Thyroid gland (tissue), 4 donors: ENCODE measurements around the gene STUM. TPM values are rescaled to one million over a fixed set of nuclear protein-coding genes. Genes with fewer than 3 reads are reported as not detected.

Experiments used
- DNase-seq, 2 donors: peaks; one replicate each; pipeline ENCODE4 v3.0.0-alpha.2; 2019
- H3K27ac ChIP-seq, 3 donors: fragments of 200-600 bp; sonication (generic); 1 replicate in 2 of 3; 2 replicates in 1 of 3; pipeline ENCODE4 v1.5.1; 2016 to 2019; ENCODE audit warnings: mild to moderate bottlenecking in 1 of 3, moderate library complexity in 1 of 3
- H3K27me3 ChIP-seq: fragments of 200-600 bp; sonication (generic); one replicate; pipeline ENCODE4 v1.5.1; 2019
- H3K36me3 ChIP-seq, 2 donors: fragments of 200-600 bp; sonication (generic); one replicate each; pipeline ENCODE4 v1.5.1; 2016 to 2019
- H3K4me1 ChIP-seq, 2 donors: fragments of 200-600 bp; sonication (generic); one replicate each; pipeline ENCODE4 v1.5.1; 2017 to 2019
- H3K4me3 ChIP-seq, 3 donors: fragments of 200-600 bp; sonication (generic); replicated peaks in 1 of 3; 1 replicate in 2 of 3; 2 replicates in 1 of 3; pipeline ENCODE4 v1.5.1; 2016; ENCODE audit warnings: mild to moderate bottlenecking in 1 of 3
- H3K9me3 ChIP-seq: fragments of 200-600 bp; sonication (generic); one replicate; pipeline ENCODE4 v1.5.1; 2017
- CTCF ChIP-seq, 6 experiments: fragments of 200-600 bp in 3 of 6; fragments of 450-650 bp in 3 of 6; sonication (generic) in 3 of 6; IDR thresholded peaks; one replicate each; pipeline ENCODE4 v1.5.1; 2016 to 2019; ENCODE audit warnings: antibody characterized with exemption in 6 of 6, mild to moderate bottlenecking in 2 of 6, inconsistent platforms in 1 of 6, moderate library complexity in 1 of 6
- POLR2A ChIP-seq, 2 donors: fragments of 450-650 bp; IDR thresholded peaks; one replicate each; pipeline ENCODE4 v1.6.1; 2017; ENCODE audit warnings: antibody characterized with exemption in 2 of 2, mild to moderate bottlenecking in 2 of 2, moderate library complexity in 1 of 2
- WGBS, 2 donors: methylation state at CpG; one replicate each; pipeline ENCODE4 v1.1.5; 2017; 5-methylcytosine and 5-hydroxymethylcytosine counted together
- intact Hi-C: fragments of 100-400 bp; cut with DNase I; formaldehyde crosslinking; loops from one replicate; pipeline ENCODE4 v1.15.1; 2023
- total RNA-seq, 4 donors: library from RNA; depleted of rRNA; stranded (reverse); fragments of >200 nt; gene quantifications; one replicate each; pipeline ENCODE4 v1.2.3, GENCODE V29; 2016

STUM gene
- total RNA-seq, 4 donors from 2014 or later, result 0.22 to 1.1 (median 0.48) TPM

DNA sequence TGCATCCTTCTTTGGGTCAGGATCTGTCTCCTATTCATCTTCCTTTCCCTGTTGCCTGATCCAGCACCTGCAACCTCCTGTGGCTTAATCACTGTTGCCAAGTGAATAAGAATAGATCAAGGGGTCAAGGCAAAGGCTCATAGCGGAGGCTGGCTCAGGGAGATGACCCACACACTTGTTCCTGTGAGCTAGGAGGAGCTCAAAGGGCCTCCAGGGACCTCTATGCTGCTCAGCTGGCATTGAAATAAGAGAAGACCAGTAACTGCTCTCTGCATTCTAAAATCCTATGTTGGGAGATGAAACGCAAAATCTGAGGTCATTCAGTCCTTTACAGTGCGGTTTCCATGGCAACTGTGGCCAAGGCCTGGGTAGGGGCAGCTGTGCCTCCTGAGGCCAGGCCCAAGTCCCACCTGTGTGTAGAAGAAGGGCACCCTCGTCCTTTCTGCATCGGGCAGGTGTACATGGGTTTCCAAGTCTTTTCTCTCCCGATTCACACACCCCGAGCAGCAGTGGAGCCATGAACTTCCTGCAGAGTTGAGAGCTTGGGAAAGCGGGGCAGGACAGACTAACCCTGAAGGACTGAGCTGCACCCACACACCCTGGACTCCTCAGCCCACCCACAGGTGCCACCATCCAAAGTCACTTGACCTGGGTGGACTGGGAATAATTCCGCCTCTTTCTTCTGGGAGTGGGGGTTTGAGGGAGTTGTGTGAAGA, 27.8 kb upstream of the STUM start:
- Histone ChIP-seq H3K4me1 (peaks cover 4 to 6% of the 10 kb centered on the region in 2 donors), H3K36me3 (no peaks in the 10 kb centered on the region), H3K27ac (no peak overlapping the region), H3K27me3 (no peaks in the 10 kb centered on the region), H3K4me3 (no peak overlapping the region), H3K9me3 (no peaks in the 10 kb centered on the region)
- 89 to 90% methylated on average over 9 of the region's 9 CpGs for WGBS, 2 donors
- intact Hi-C loops, result no loop called here
- DNase-seq, result no peak
- no peak for TF ChIP-seq POLR2A (IDR thresholded peaks at IDR 0.05)
- TF ChIP-seq CTCF (IDR thresholded peaks at IDR 0.05), result no peak

DNA sequence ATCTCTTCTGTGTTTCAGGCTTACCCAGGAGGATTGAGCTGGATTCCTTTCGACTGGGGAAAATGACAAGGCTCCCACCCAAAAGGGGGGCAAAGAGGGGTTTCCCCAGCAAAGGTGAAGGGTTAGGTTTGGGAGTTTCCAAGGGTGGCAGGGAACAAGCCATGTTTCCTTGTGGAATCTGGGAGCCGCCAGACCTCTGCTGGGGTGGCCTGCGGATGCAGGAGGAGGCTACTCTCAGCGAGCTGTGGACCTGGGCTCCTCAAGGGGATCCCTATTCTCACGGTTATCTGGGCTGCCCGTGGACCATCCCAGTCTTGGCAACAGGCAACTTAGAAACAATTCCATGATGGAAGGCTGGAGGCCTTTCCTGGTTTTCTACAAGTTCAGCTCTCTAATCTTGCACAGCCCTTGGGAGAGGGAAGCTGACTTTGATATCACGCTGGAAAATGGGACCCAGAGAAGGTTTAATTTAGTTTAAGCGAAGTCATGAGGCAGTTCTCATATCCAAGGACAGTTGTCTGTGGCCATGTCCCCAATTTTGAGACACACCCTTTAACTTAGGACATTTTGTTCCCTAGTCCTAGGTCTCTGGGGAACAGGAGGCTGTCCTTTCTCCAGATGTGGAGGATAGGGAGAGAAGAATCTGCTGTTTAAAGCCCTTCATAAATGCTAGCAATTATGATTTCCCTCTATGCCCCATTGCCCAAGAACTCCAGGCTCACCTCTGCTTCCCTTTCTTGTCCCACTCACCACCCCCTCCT, 24.7 kb upstream of the STUM start:
- Histone ChIP-seq H3K9me3 (no peaks in the 10 kb centered on the region), H3K4me3 (no peak overlapping the region), H3K27ac (no peak overlapping the region), H3K36me3 (no peaks in the 10 kb centered on the region), H3K4me1 (peaks cover 4 to 6% of the 10 kb centered on the region in 2 donors), H3K27me3 (no peaks in the 10 kb centered on the region)
- TF ChIP-seq CTCF (IDR thresholded peaks at IDR 0.05) (no peak), POLR2A (IDR thresholded peaks at IDR 0.05) (no peak)
- DNase-seq, result no peak
- 81 to 89% methylated on average over 8 of the region's 8 CpGs for WGBS, 2 donors
- intact Hi-C loops, result no loop called here

GRCh38 chr1:226524547-226524946, 24.0 kb upstream of the STUM start:
- H3K4me1 ChIP-seq, result peaks cover 3 to 4% of the 10 kb centered on the region in 2 donors
- no peak for TF ChIP-seq CTCF (IDR thresholded peaks at IDR 0.05)
- TF ChIP-seq POLR2A (IDR thresholded peaks at IDR 0.05), result no peak
- intact Hi-C loops, result no loop called here
- H3K27me3 ChIP-seq, result no peaks in the 10 kb centered on the region
- H3K4me3 ChIP-seq, result no peak overlapping the region
- H3K36me3 ChIP-seq, result no peaks in the 10 kb centered on the region
- no peak overlapping the region for H3K27ac ChIP-seq
- no peak for DNase-seq
- no peaks in the 10 kb centered on the region for H3K9me3 ChIP-seq

DNA sequence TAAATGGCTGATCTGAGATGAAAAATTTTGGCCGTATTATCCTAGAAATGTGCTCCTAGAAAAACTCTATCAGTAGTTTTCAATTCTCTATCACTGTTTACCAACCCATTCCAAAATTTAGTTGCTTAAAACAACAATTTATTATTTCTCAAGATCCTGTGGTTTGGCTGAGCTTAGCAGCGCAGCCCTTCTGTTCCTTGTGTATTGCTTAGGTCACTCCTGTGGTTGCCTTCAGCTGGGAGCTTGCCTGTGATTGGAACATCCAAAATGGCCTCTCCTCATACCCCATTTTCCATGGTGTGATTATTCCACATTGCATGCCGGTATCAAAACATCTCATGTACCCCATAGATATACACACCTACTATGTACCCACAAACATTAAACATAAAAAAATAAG, 22.8 kb upstream of the STUM start:
- intact Hi-C loops, result no loop called here
- Histone ChIP-seq H3K9me3 (no peaks in the 10 kb centered on the region), H3K36me3 (no peaks in the 10 kb centered on the region), H3K4me3 (no peak overlapping the region), H3K27ac (no peak overlapping the region), H3K4me1 (no peaks in the 10 kb centered on the region), H3K27me3 (no peaks in the 10 kb centered on the region)
- TF ChIP-seq POLR2A (IDR thresholded peaks at IDR 0.05) (no peak), CTCF (IDR thresholded peaks at IDR 0.05) (no peak)
- 92 to 96% methylated on average over 3 of the region's 3 CpGs for WGBS, 2 donors
- DNase-seq, result no peak
